Measurements from ENCODE around the gene CREB5.

GRCh38 chr7:28621369-28621841, 209.1 kb downstream of the CREB5 start:
- no peak for TF ChIP-seq CTCF (IDR thresholded peaks at IDR 0.05 in 2 of 3, conservative IDR thresholded peaks at IDR 0.05 in 1 of 3; ENCODE audit: borderline replicate concordance in 1 of 3, insufficient read depth in 1 of 3, low read depth in 2 of 3, low read length in 2 of 3)
- TF ChIP-seq REST (IDR thresholded peaks at IDR 0.05; ENCODE audit: low read depth) = no peak
- no peak for TF ChIP-seq POLR2A (IDR thresholded peaks at IDR 0.05; ENCODE audit: borderline replicate concordance, extremely low read depth, insufficient read depth, insufficient read length)
- no peak for TF ChIP-seq EZH2 (IDR thresholded peaks at IDR 0.05)
- TF ChIP-seq ZNF274 (IDR thresholded peaks at IDR 0.05; ENCODE audit: low read depth, low read length) = no peak
- no peak for TF ChIP-seq SIN3A (IDR thresholded peaks at IDR 0.05; ENCODE audit: low read depth)
